Measurements from ENCODE around the gene RBP7.

Gene RBP7

DNA sequence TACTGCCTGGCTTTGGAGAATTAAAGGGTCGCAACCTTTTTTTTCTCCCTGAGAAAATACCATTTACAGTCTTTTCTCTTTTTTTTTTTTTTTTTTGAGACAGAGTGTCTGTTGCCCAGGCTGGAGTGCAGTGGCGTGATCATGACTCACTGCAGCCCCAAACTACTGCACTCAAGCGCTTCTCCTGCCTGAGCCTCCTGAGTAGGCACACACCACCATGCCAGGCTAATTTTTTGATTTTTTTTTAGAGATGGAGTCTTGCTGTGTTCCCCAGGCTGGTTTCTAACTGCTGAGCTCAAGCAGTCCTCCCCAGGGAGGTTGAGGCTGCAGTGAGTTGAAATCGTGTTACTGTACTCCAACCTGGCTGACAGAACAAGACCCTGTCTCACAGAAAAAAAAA is 60.3 kb downstream of the RBP7 start:
- Histone ChIP-seq H3K4me1 (ENCODE audit: low read length) (peaks cover 8% of the 10 kb centered on the region), H3K27me3 (replicated peaks; ENCODE audit: insufficient read depth, low read length) (no peaks in the 10 kb centered on the region), H3K9me3 (replicated peaks; ENCODE audit: insufficient read depth, low read length) (no peaks in the 10 kb centered on the region), H3F3A (ENCODE audit: insufficient read depth, low read length) (no peaks in the 10 kb centered on the region), H3K4me2 (ENCODE audit: low read depth, low read length) (no peak overlapping the region), H3K79me2 (ENCODE audit: low read length) (peaks cover 95% of the 10 kb centered on the region), H4K20me1 (ENCODE audit: insufficient read depth, low read length) (peaks cover 3% of the 10 kb centered on the region; the same call in 1 of the 2 replicates), H3K9ac (ENCODE audit: low read length) (no peak overlapping the region), H3K27ac (ENCODE audit: low read length) (no peak overlapping the region), H3K36me3 (replicated peaks; ENCODE audit: insufficient read depth, low read length) (no peaks in the 10 kb centered on the region), H3K9me2 (replicated peaks; ENCODE audit: insufficient read depth, low read length) (no peaks in the 10 kb centered on the region), H2AFZ (ENCODE audit: low read length) (no peak overlapping the region), H3K4me3 (ENCODE audit: low read length) (no peak overlapping the region)
- DNase-seq: no peak
- TF ChIP-seq, protein P1, sequence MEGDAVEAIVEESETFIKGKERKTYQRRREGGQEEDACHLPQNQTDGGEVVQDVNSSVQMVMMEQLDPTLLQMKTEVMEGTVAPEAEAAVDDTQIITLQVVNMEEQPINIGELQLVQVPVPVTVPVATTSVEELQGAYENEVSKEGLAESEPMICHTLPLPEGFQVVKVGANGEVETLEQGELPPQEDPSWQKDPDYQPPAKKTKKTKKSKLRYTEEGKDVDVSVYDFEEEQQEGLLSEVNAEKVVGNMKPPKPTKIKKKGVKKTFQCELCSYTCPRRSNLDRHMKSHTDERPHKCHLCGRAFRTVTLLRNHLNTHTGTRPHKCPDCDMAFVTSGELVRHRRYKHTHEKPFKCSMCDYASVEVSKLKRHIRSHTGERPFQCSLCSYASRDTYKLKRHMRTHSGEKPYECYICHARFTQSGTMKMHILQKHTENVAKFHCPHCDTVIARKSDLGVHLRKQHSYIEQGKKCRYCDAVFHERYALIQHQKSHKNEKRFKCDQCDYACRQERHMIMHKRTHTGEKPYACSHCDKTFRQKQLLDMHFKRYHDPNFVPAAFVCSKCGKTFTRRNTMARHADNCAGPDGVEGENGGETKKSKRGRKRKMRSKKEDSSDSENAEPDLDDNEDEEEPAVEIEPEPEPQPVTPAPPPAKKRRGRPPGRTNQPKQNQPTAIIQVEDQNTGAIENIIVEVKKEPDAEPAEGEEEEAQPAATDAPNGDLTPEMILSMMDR (IDR thresholded peaks at IDR 0.05; ENCODE audit: low read length): no peak
- TF ChIP-seq EZH2phosphoT487 (IDR thresholded peaks at IDR 0.05; ENCODE audit: low read length) (no peak), EZH2 (optimal IDR thresholded peaks at IDR 0.05; ENCODE audit: low read depth, low read length) (no peak)

DNA sequence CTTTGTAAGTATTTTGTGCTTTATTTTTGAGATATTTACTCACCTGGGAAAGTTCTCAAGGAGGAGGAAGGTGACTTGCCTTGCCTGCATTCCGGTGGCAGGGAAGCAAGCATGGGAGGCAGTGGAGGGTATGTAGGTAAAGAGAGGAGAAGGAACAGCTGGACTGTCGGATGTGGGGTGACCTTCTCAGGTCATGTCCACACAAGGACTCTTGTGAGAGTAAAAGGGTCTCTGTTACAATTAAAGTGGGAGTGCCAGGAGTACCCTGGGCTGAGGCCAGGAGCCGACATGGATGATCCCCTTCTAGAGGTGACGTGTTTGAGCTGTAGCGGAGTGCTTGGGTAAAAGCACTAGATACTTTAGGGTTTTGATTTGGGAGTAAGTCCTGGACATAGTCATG is 60.8 kb downstream of the RBP7 start:
- peaks cover 3% of the 10 kb centered on the region; the same call in 1 of the 2 replicates for H4K20me1 ChIP-seq (ENCODE audit: insufficient read depth, low read length)
- no peaks in the 10 kb centered on the region for H3K36me3 ChIP-seq (replicated peaks; ENCODE audit: insufficient read depth, low read length)
- H3K9me2 ChIP-seq (replicated peaks; ENCODE audit: insufficient read depth, low read length): no peaks in the 10 kb centered on the region
- DNase-seq: no peak
- no peak overlapping the region for H3K4me3 ChIP-seq (ENCODE audit: low read length)
- H3K4me2 ChIP-seq (ENCODE audit: low read depth, low read length): no peak overlapping the region
- H3K27me3 ChIP-seq (replicated peaks; ENCODE audit: insufficient read depth, low read length): no peaks in the 10 kb centered on the region
- no peak overlapping the region for H2AFZ ChIP-seq (ENCODE audit: low read length)
- peaks cover 8% of the 10 kb centered on the region for H3K4me1 ChIP-seq (ENCODE audit: low read length)
- H3F3A ChIP-seq (ENCODE audit: insufficient read depth, low read length): no peaks in the 10 kb centered on the region
- no peak overlapping the region for H3K27ac ChIP-seq (ENCODE audit: low read length)
- TF ChIP-seq EZH2 (optimal IDR thresholded peaks at IDR 0.05; ENCODE audit: low read depth, low read length): no peak
- peaks cover 95% of the 10 kb centered on the region for H3K79me2 ChIP-seq (ENCODE audit: low read length)
- H3K9me3 ChIP-seq (replicated peaks; ENCODE audit: insufficient read depth, low read length): no peaks in the 10 kb centered on the region
- H3K9ac ChIP-seq (ENCODE audit: low read length): no peak overlapping the region

DNA sequence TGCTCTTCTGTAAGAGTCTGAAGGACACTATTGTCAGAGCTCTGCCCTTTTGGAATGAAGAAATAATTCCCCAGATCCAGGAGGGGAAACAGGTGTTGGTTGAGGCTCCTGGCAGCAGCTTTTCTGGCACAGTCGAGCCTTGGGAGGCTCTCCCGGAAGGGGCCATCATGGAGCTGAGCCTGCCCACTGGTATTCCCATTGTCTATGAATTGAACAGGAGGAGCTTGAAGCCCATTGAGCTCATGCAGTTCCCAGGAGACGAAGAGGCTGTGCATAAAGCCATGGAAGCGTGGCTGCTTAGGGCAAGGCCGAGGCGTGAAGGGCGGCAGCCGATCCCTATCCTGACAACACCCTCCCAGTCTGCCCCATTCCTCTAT is 62.3 kb downstream of the RBP7 start:
- Histone ChIP-seq H2AFZ (ENCODE audit: low read length) (no peak overlapping the region), H3K9me3 (replicated peaks; ENCODE audit: insufficient read depth, low read length) (no peaks in the 10 kb centered on the region), H3K4me3 (ENCODE audit: low read length) (no peak overlapping the region), H3K4me1 (ENCODE audit: low read length) (peaks cover 8% of the 10 kb centered on the region), H3K4me2 (ENCODE audit: low read depth, low read length) (no peak overlapping the region), H4K20me1 (ENCODE audit: insufficient read depth, low read length) (peaks cover 7% of the 10 kb centered on the region; the same call in 1 of the 2 replicates), H3F3A (ENCODE audit: insufficient read depth, low read length) (no peaks in the 10 kb centered on the region), H3K36me3 (replicated peaks; ENCODE audit: insufficient read depth, low read length) (no peaks in the 10 kb centered on the region), H3K79me2 (ENCODE audit: low read length) (peaks cover 97% of the 10 kb centered on the region), H3K9ac (ENCODE audit: low read length) (no peak overlapping the region), H3K9me2 (replicated peaks; ENCODE audit: insufficient read depth, low read length) (no peaks in the 10 kb centered on the region), H3K27ac (ENCODE audit: low read length) (no peak overlapping the region), H3K27me3 (replicated peaks; ENCODE audit: insufficient read depth, low read length) (no peaks in the 10 kb centered on the region)
- DNase-seq: no peak
- no peak for TF ChIP-seq EZH2phosphoT487 (IDR thresholded peaks at IDR 0.05; ENCODE audit: low read length)
- TF ChIP-seq EZH2 (optimal IDR thresholded peaks at IDR 0.05; ENCODE audit: low read depth, low read length): no peak
- TF ChIP-seq, protein P1 (IDR thresholded peaks at IDR 0.05; ENCODE audit: low read length): no peak

DNA sequence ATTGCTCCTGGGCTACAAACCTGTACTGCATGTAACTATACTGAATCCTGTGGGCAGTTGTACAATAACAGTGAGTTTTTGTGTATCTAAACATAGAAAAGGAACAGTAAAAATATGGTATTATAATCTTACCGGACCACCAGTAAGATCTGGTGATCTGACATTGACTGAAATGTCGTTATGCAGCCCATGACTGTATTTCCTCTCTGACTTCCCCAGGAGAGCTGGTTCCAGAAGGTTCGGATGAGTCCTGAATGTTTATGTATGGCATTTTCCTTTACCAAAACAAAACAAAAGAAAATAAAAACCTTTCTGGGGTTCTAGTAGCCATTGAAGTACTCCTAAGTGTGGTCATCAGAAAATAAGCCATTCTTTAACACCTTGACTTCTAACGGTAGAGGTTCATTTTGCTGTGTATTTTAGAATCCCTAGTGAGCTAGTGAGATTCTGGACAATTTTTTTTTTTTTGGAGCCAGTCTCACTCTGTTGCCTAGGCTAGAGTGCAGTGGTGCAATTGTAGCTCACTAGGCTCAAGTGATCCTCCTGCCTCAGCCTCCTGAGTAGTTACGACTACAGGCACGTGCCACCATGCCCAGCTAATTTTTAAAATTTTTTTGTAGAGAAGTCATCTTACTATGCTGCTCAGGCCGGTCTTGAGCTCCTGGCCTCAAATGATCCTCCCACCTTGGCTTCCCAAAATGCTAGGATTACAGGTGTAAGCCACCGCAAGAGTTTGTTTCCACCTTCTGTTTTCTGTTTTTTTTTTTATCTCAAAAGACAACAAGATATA is 63.5 kb downstream of the RBP7 start:
- Histone ChIP-seq H3K79me2 (ENCODE audit: low read length) (peaks cover 99% of the 10 kb centered on the region), H3K9me3 (replicated peaks; ENCODE audit: insufficient read depth, low read length) (no peaks in the 10 kb centered on the region), H3K27me3 (replicated peaks; ENCODE audit: insufficient read depth, low read length) (no peaks in the 10 kb centered on the region), H4K20me1 (ENCODE audit: insufficient read depth, low read length) (peaks cover 7% of the 10 kb centered on the region; the same call in 1 of the 2 replicates), H3K4me2 (ENCODE audit: low read depth, low read length) (no peak overlapping the region), H3K36me3 (replicated peaks; ENCODE audit: insufficient read depth, low read length) (no peaks in the 10 kb centered on the region), H3K27ac (ENCODE audit: low read length) (no peak overlapping the region), H3K4me1 (ENCODE audit: low read length) (peaks cover 8% of the 10 kb centered on the region), H3K9ac (ENCODE audit: low read length) (no peak overlapping the region), H2AFZ (ENCODE audit: low read length) (no peak overlapping the region), H3K4me3 (ENCODE audit: low read length) (no peak overlapping the region), H3K9me2 (replicated peaks; ENCODE audit: insufficient read depth, low read length) (no peaks in the 10 kb centered on the region), H3F3A (ENCODE audit: insufficient read depth, low read length) (no peaks in the 10 kb centered on the region)
- TF ChIP-seq, protein P1 (IDR thresholded peaks at IDR 0.05; ENCODE audit: low read length): no peak
- no peak for TF ChIP-seq EZH2phosphoT487 (IDR thresholded peaks at IDR 0.05; ENCODE audit: low read length)
- no peak for TF ChIP-seq EZH2 (optimal IDR thresholded peaks at IDR 0.05; ENCODE audit: low read depth, low read length)
- no peak for DNase-seq
